Keratinocyte (primary cell): ENCODE results near the gene MRPS5.

Source experiments
- CTCF ChIP-seq, 3 experiments: IDR thresholded peaks in 1 of 3; conservative IDR thresholded peaks in 1 of 3; optimal IDR thresholded peaks in 1 of 3; 2 replicates in 2 of 3; 3 replicates in 1 of 3; pipeline versions ENCODE3 to v1.5.1; 2011; ENCODE audit warnings: low read length in 3 of 3, mild to moderate bottlenecking in 3 of 3, moderate library complexity in 2 of 3, control low read depth in 1 of 3, inconsistent platforms in 1 of 3; ENCODE audit not compliant: insufficient read depth in 2 of 3; ENCODE audit errors: extremely low read depth in 1 of 3
- EZH2 ChIP-seq: IDR thresholded peaks from one replicate; pipeline ENCODE4 v1.6.1; 2012; ENCODE audit warnings: inconsistent platforms, mild to moderate bottlenecking, low read length, moderate library complexity

- TF ChIP-seq CTCF (optimal IDR thresholded peaks at IDR 0.05 in 1 of 3, IDR thresholded peaks at IDR 0.05 in 1 of 3, conservative IDR thresholded peaks at IDR 0.05 in 1 of 3; ENCODE audit: extremely low read depth in 1 of 3, insufficient read depth in 2 of 3, low read length in 3 of 3) (no peak), EZH2 (no peak)
Measured at GRCh38 chr2:95050385-95051300, 71.0 kb downstream of the MRPS5 start.
